HG03025 (cell line): ENCODE results near the gene PET100.
A peak's percentile ranks its signal among the peaks of the same experiment; 100 is the strongest.

Experiments
- ATAC-seq: cut with Tn5 transposase; IDR thresholded peaks from one replicate; pipeline ENCODE4 v1.9.1; 2021; ENCODE audit warnings: mild to moderate bottlenecking, moderate library complexity; ENCODE audit not compliant: unreplicated experiment, low FRiP score

PET100 gene

GRCh38 chr19:7676376-7676775, 46.8 kb downstream of the PET100 start:
- ATAC-seq: no peak

GRCh38 chr19:7676854-7677253, 47.3 kb downstream of the PET100 start, which contains the start of gene MCEMP1:
TSS of gene MCEMP1 (plus strand) at chr19:7677090. CDS start at chr19:7677121, 31 bp downstream.
- ATAC-seq: no peak

- ATAC-seq: no peak
Observed at GRCh38 chr19:7677669-7678311, 48.2 kb downstream of the PET100 start.

GRCh38 chr19:7678971-7679751, 49.6 kb downstream of the PET100 start:
- no peak for ATAC-seq

GRCh38 chr19:7679771-7680605, 50.4 kb downstream of the PET100 start:
- no peak for ATAC-seq

GRCh38 chr19:7680606-7681339, 51.2 kb downstream of the PET100 start, which contains the start of gene TRAPPC5:
TSS of gene TRAPPC5 (plus strand) at chr19:7680833. CDS start at chr19:7682254, 1,421 bp downstream.
- peak; percentile 51 for ATAC-seq
